Endothelial cell of umbilical vein (primary cell): ENCODE data around the gene EEFSEC. TPM values are rescaled to one million over a fixed set of nuclear protein-coding genes. Genes with fewer than 3 reads are reported as not detected.

Source experiments
- BruUV-seq: library from RNA; stranded (reverse); fragments of 400-500 nt; replicated peaks from 2 replicates; lab custom pipeline; 2021; lab: Mats Ljungman, UMichigan
- CTCF ChIA-PET: fragments of 300-600, 350-600 bp; sonication (Branson Sonifier 250); formaldehyde crosslinking; loops from one replicate; lab custom pipeline; 2021; ENCODE audit warnings: antibody characterized with exemption, inconsistent platforms; lab: Charles Lee
- POLR2A ChIA-PET: fragments of 300-600, 350-600 bp; sonication (Branson Sonifier 250); formaldehyde crosslinking; loops from one replicate; lab custom pipeline; 2021; ENCODE audit warnings: antibody characterized with exemption, inconsistent platforms; lab: Charles Lee
- DNase-seq: peaks from one replicate; pipeline ENCODE4 v3.0.0-alpha.2; 2011; ENCODE audit warnings: low read depth, low spot score
- FAIRE-seq: peaks from 2 replicates; lab custom pipeline; 2011; peaks lifted over from hg19 to GRCh38; lab: Jason Lieb, UNC
- H2AFZ ChIP-seq: 2 replicates; pipeline ENCODE4 v1.6.0; 2012; ENCODE audit warnings: low read depth, low read length, control low read depth, inconsistent platforms
- H3K27ac ChIP-seq: 2 replicates; pipeline ENCODE4 v1.5.1; 2011; ENCODE audit warnings: low read depth, mild to moderate bottlenecking, control low read depth, low read length, moderate library complexity; ENCODE audit not compliant: insufficient read depth
- H3K27me3 ChIP-seq, 2 experiments: 2 replicates each; pipeline versions ENCODE4 v1.6.0 to v1.6.1; 2011; ENCODE audit warnings: low read length in 2 of 2, mixed read lengths in 1 of 2; ENCODE audit not compliant: control insufficient read depth in 2 of 2, insufficient read depth in 2 of 2
- H3K36me3 ChIP-seq, 2 experiments: 2 replicates in 1 of 2; 3 replicates in 1 of 2; pipeline ENCODE4 v1.5.1; 2011; ENCODE audit warnings: low read length in 2 of 2, mild to moderate bottlenecking in 1 of 2, moderate library complexity in 1 of 2; ENCODE audit not compliant: control insufficient read depth in 2 of 2, insufficient read depth in 2 of 2; ENCODE audit errors: extremely low read depth in 1 of 2
- H3K4me1 ChIP-seq: 3 replicates; pipeline ENCODE4 v1.5.1; 2011; ENCODE audit warnings: mild to moderate bottlenecking, low read length; ENCODE audit not compliant: control insufficient read depth, insufficient read depth; ENCODE audit errors: extremely low read depth
- H3K4me2 ChIP-seq: 2 replicates; pipeline ENCODE4 v1.6.1; 2011; ENCODE audit warnings: low read length, control low read depth, mixed read lengths; ENCODE audit not compliant: insufficient read depth
- H3K4me3 ChIP-seq, 3 experiments: fragments of 200-600 bp in 1 of 3; sonication (generic), shearing (Covaris generic) in 1 of 3; replicated peaks in 1 of 3; 2 replicates each; pipeline ENCODE4 v1.5.1; 2011 to 2016; ENCODE audit warnings: control low read depth in 3 of 3, low read length in 3 of 3, mild to moderate bottlenecking in 2 of 3, inconsistent platforms in 1 of 3, low read depth in 1 of 3, moderate library complexity in 1 of 3; ENCODE audit not compliant: insufficient read depth in 1 of 3
- H3K79me2 ChIP-seq: 2 replicates; pipeline ENCODE4 v1.6.0; 2012; ENCODE audit warnings: low read length, inconsistent platforms; ENCODE audit not compliant: control insufficient read depth, insufficient read depth
- H3K9ac ChIP-seq: replicated peaks from 2 replicates; pipeline ENCODE3; 2011; ENCODE audit warnings: low read length, control low read depth; ENCODE audit not compliant: insufficient read depth; ENCODE audit errors: extremely low read depth
- H3K9me1 ChIP-seq: replicated peaks from 3 replicates; pipeline ENCODE4 v1.6.0; 2011; ENCODE audit warnings: mild to moderate bottlenecking, low read length; ENCODE audit not compliant: control insufficient read depth, insufficient read depth; ENCODE audit errors: extremely low read depth
- H3K9me3 ChIP-seq: replicated peaks from 2 replicates; pipeline ENCODE4 v1.5.1; 2012; ENCODE audit warnings: low read length, inconsistent platforms; ENCODE audit not compliant: control insufficient read depth, insufficient read depth
- H4K20me1 ChIP-seq: replicated peaks from 2 replicates; pipeline ENCODE3; 2011; ENCODE audit warnings: mild to moderate bottlenecking, low read length; ENCODE audit not compliant: control insufficient read depth, insufficient read depth; ENCODE audit errors: extremely low read depth
- CTCF ChIP-seq, 2 donors: IDR thresholded peaks; 1 replicate in 1 of 2; 2 replicates in 1 of 2; pipeline ENCODE4 v1.5.1; 2011; ENCODE audit warnings: low read length in 2 of 2, mild to moderate bottlenecking in 2 of 2, moderate library complexity in 2 of 2, control low read depth in 1 of 2, inconsistent platforms in 1 of 2, low read depth in 1 of 2; ENCODE audit not compliant: insufficient read depth in 1 of 2; ENCODE audit errors: extremely low read depth in 1 of 2
- EZH2 ChIP-seq: IDR thresholded peaks from 2 replicates; pipeline ENCODE4 v1.6.1; 2012; ENCODE audit warnings: borderline replicate concordance, low read depth, mild to moderate bottlenecking, moderate library complexity, low read length, inconsistent platforms; ENCODE audit not compliant: severe bottlenecking
- FOS ChIP-seq: IDR thresholded peaks from 2 replicates; pipeline ENCODE4 v1.6.1; 2011; ENCODE audit warnings: mild to moderate bottlenecking, low read length, moderate library complexity, borderline replicate concordance; ENCODE audit not compliant: insufficient read depth
- GATA2 ChIP-seq: IDR thresholded peaks from 2 replicates; pipeline ENCODE4 v1.7.0; 2011; ENCODE audit warnings: low read depth, mild to moderate bottlenecking, moderate library complexity, mixed read lengths, low read length; ENCODE audit not compliant: insufficient read length, insufficient read depth
- JUN ChIP-seq: IDR thresholded peaks from 2 replicates; pipeline ENCODE4 v1.6.1; 2011; ENCODE audit warnings: borderline replicate concordance, low read depth; ENCODE audit not compliant: insufficient read length, insufficient read depth
- MAX ChIP-seq: IDR thresholded peaks from 2 replicates; pipeline ENCODE4 v1.6.1; 2011; ENCODE audit not compliant: insufficient read depth, insufficient read length
- MYC ChIP-seq: IDR thresholded peaks from one replicate; pipeline ENCODE4 v1.6.1; 2011; ENCODE audit warnings: mild to moderate bottlenecking, low read depth, low read length
- POLR2A ChIP-seq: IDR thresholded peaks from 2 replicates; pipeline ENCODE4 v1.6.1; 2012; ENCODE audit warnings: low read depth, mild to moderate bottlenecking, control low read depth, low read length
- POLR2AphosphoS5 ChIP-seq: IDR thresholded peaks from 2 replicates; pipeline ENCODE4 v1.6.1; 2012; ENCODE audit warnings: low read depth, mild to moderate bottlenecking, control low read depth, low read length, moderate library complexity; ENCODE audit not compliant: insufficient read depth
- dilution Hi-C: fragments of 300-500 bp; cut with MboI; formaldehyde crosslinking; loops from one replicate; pipeline ENCODE4 v1.15.0; 2019; ENCODE audit warnings: low sequenced_read_pairs; ENCODE audit not compliant: extremely low pct_ligation_motif_present
- intact Hi-C: fragments of 100-400 bp; cut with micrococcal nuclease; formaldehyde crosslinking; loops from one replicate; pipeline ENCODE4 v1.10.0; 2022
- polyA plus RNA-seq, 4 experiments: library from polyadenylated mRNA; depleted of rRNA in 3 of 4; stranded (reverse) in 3 of 4; unstranded in 1 of 4; fragments of >200 nt; gene quantifications; 2 replicates each; pipeline versions ENCODE4 v1.2.1 to v1.2.3, GENCODE V29; 2011 to 2012; ENCODE audit warnings: missing spikeins in 1 of 4
- total RNA-seq: library from RNA; stranded (reverse); gene quantifications from 2 replicates; pipeline ENCODE4 v1.2.3, GENCODE V29; 2021

Gene EEFSEC
- total and polyA plus RNA-seq, 2 donors (not counting 3 experiments of a cell fraction or from before 2014, with no cell fraction given), result 13.1 to 14.5 TPM

- H3K27me3 ChIP-seq, result peaks cover 5 to 24% of the 10 kb centered on the region in 2 experiments
- dilution Hi-C loops (no loop called here), intact Hi-C loops (no loop called here)
- H3K4me3 ChIP-seq, result no peak overlapping the region
- H3K4me2 ChIP-seq, result no peak overlapping the region
- no peak for FAIRE-seq
- no peak overlapping the region for H3K27ac ChIP-seq
- H3K9me1 ChIP-seq, result no peaks in the 10 kb centered on the region
- no peaks in the 10 kb centered on the region for H3K9me3 ChIP-seq
- H3K9ac ChIP-seq, result no peak overlapping the region
- POLR2A ChIA-PET, result no interaction called here
- CTCF ChIA-PET, result no interaction called here
- BruUV-seq, result no TSS peak
- H3K79me2 ChIP-seq, result no peaks in the 10 kb centered on the region
- no peak overlapping the region for H2AFZ ChIP-seq
- no peaks in the 10 kb centered on the region for H4K20me1 ChIP-seq
- H3K36me3 ChIP-seq, result no peaks in the 10 kb centered on the region
- TF ChIP-seq JUN (no peak), FOS (no peak), MYC (no peak), POLR2AphosphoS5 (no peak), GATA2 (no peak), MAX (no peak), POLR2A (no peak), EZH2 (no peak), CTCF (IDR thresholded peaks at IDR 0.05; ENCODE audit: extremely low read depth in 1 of 2, insufficient read depth in 1 of 2, low read depth in 1 of 2, low read length in 2 of 2) (no peak)
- peaks cover 6% of the 10 kb centered on the region for H3K4me1 ChIP-seq
- DNase-seq, result no peak
Measured at GRCh38 chr3:128452120-128452519, 298.8 kb downstream of the EEFSEC start.
